ENCODE measurements around the gene LRP5.

The LRP5 gene

DNA sequence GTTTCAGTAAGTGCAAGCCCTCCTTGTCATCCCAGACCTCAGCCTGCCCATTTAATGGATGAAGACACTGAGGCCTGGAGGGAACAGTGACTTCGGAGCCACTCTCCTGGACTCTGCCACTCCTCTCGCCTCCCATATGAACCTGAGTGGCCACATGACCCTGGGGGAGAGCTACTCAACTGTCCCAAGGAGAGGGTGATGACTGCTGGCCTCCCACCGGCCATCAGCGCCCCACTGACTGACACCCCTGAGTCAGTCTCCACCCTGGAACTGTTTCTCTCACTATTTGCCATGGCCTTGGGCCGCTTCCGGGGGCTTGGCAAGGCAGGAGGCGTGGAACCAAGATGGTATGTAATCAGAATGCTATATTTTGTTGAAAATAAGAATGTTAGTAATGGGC lies 17.1 kb downstream of the LRP5 start:
- TF ChIP-seq, protein P1, sequence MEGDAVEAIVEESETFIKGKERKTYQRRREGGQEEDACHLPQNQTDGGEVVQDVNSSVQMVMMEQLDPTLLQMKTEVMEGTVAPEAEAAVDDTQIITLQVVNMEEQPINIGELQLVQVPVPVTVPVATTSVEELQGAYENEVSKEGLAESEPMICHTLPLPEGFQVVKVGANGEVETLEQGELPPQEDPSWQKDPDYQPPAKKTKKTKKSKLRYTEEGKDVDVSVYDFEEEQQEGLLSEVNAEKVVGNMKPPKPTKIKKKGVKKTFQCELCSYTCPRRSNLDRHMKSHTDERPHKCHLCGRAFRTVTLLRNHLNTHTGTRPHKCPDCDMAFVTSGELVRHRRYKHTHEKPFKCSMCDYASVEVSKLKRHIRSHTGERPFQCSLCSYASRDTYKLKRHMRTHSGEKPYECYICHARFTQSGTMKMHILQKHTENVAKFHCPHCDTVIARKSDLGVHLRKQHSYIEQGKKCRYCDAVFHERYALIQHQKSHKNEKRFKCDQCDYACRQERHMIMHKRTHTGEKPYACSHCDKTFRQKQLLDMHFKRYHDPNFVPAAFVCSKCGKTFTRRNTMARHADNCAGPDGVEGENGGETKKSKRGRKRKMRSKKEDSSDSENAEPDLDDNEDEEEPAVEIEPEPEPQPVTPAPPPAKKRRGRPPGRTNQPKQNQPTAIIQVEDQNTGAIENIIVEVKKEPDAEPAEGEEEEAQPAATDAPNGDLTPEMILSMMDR (IDR thresholded peaks at IDR 0.05; ENCODE audit: control insufficient read depth, insufficient read depth, low read depth, low read length, missing control alignments) = no peak
- no peak for DNase-seq (ENCODE audit: low read depth)
- no peak overlapping the region for H3K4me3 ChIP-seq (ENCODE audit: control insufficient read depth, low read depth, low read length)

DNA sequence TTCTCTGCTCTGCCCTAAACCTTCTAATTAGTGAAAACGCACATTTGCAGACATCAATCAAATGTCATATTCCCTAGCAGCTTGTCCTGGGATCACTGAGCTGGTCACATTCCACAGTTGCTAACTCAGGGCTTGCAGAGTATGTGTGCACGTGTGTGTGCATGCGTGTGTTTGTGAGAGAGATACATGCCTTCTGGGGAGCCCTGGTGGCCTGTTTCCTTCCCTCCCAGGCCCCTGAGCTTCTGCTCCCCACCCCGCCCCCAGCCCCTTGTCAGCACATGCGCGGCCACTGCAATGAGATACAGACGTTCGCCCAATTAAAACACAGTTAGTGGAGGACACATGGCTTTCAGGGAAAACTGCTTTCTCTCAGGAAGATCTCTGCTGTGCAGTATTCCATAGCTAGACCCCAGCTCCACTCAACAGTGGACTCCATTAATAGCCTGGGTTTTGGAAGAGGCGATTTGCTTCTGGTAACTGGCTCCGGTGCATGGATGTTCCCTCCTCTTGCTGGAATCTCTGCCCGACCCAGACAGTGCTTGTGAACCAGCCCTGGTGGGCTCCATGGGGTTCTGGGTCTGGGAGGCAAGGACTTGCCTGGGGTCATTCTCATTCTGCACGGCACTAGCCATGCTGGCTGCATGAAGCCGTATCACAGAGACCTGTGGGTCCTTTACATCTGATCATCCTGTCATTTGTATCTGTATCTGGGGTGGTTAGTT lies 17.7 kb downstream of the LRP5 start:
- DNase-seq (ENCODE audit: low read depth) = no peak
- TF ChIP-seq, protein P1 (IDR thresholded peaks at IDR 0.05; ENCODE audit: control insufficient read depth, insufficient read depth, low read depth, low read length, missing control alignments) = no peak
- H3K4me3 ChIP-seq (ENCODE audit: control insufficient read depth, low read depth, low read length) = no peak overlapping the region

DNA sequence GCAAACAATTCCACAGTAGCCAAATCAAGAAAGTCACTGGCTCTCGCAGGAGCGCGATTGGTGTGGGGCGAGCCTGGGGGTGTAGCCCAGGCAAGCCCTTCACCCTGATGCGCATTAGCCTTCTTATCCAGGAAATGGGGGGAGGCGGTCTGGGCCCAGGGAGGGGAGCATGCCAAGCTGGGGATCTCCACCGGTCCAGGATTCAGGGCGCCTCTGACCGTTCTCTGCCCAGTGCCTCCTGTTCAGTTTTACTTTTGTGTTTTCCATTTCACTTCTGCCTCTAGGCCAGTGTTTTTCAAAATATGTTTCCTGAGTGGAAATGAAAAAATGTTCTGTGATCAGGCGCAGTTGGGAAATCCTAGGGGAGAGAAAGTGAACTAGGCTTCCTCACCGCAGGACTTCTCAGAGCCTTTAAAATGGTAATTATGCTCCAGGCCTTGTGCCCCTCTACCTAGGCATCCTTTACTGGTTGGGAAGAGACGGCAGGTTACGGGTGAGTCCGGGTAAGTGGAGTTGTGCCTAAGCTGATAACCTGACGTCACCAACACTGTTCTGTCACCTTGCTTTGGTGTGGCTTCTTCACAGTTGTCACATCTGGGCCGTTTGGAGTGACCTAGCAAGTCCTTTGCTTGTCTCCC lies 18.4 kb downstream of the LRP5 start:
- no peak for DNase-seq (ENCODE audit: low read depth)

DNA sequence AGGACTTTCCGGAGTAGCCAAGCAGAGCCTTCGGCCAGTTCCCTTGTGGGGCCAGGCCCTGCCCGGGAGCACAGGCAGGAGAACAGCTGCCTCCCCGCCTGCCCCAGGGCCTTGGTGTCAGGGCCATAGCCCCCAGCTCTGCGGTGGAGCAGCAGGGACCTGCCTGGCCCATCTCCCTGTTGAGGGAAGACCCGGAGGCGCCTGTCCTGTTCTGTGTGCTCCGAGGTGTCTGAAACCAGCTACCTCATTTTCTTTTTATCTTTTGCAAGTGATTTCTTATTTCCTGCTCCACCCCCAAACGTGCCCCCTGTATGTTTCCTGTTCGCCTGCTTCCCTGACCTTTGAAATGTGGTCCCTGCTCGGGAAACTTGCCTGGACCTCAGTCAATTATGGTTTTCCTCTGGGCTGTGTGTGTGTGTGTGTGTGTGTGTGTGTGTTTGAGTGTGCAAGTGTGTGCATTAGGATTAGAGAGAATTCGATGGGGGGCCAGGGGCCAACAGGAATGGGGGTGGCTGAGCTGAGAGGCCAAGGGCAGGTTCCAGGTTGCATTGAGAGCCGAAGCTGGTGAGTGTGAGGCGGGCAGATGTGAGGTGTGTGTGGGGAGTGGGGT lies 19.1 kb downstream of the LRP5 start:
- H3K4me3 ChIP-seq (ENCODE audit: control insufficient read depth, low read depth, low read length) = no peak overlapping the region
- DNase-seq (ENCODE audit: low read depth) = no peak
- TF ChIP-seq, protein P1 (IDR thresholded peaks at IDR 0.05; ENCODE audit: control insufficient read depth, insufficient read depth, low read depth, low read length, missing control alignments) = no peak

More for the DNA sequence above, 18.4 kb downstream of the LRP5 start:
- H3K4me3 ChIP-seq (ENCODE audit: control insufficient read depth, low read depth, low read length) = no peak overlapping the region
- TF ChIP-seq, protein P1 (IDR thresholded peaks at IDR 0.05; ENCODE audit: control insufficient read depth, insufficient read depth, low read depth, low read length, missing control alignments) = no peak

DNA sequence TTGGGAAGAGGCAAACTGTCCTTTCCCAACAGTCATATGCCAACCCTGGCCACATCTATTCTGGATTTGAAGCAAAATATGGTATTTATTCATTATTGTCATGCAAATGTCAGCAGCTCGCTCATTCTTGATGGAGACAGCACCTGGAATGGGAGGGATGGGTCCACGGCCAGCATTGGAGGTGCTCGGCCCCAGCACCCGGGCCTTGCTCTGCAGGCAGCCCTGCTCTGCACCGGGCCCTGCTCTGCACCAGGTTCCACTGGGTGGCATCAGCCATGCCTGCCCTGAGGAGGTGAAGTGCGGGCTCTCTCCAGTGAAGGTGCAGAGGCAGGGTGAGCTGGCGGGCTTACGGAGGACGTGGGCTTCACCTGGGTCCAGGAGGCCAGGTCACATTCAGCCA lies 19.8 kb downstream of the LRP5 start:
- TF ChIP-seq, protein P1 (IDR thresholded peaks at IDR 0.05; ENCODE audit: control insufficient read depth, insufficient read depth, low read depth, low read length, missing control alignments) = no peak
- H3K4me3 ChIP-seq (ENCODE audit: control insufficient read depth, low read depth, low read length) = no peak overlapping the region
- no peak for DNase-seq (ENCODE audit: low read depth)

DNA sequence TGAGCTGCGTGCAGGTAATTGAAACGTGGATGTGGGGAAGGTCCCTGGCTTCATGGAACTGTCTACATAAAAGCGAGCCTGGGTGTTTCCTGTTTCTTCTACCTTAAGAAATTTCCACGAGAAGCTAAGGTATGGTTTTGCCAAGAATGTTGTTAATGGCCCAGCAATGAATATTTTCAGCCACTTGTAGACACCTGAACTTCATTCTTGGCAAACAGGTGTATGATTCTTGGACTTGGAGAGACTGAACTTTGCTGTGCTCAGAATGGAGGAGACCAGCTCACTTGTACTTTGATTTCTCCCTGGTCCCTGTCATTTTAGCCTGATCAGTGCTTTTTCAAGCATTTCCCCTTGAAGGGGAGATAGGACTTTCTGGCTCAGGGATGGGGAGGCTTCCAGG lies 20.8 kb downstream of the LRP5 start:
- H3K4me3 ChIP-seq (ENCODE audit: control insufficient read depth, low read depth, low read length) = no peak overlapping the region
- TF ChIP-seq, protein P1 (IDR thresholded peaks at IDR 0.05; ENCODE audit: control insufficient read depth, insufficient read depth, low read depth, low read length, missing control alignments) = no peak
- no peak for DNase-seq (ENCODE audit: low read depth)

Data from AG09309 (cell line).